GM12878 (cell line): ENCODE measurements around the gene AP3S2.

Experiments used
- ATF2 ChIP-seq: IDR thresholded peaks from 2 replicates; pipeline ENCODE4 v1.6.1; 2012; ENCODE audit warnings: low read length, inconsistent platforms
- CTCF ChIP-seq, 3 experiments: IDR thresholded peaks in 2 of 3; conservative IDR thresholded peaks in 1 of 3; 2 replicates each; pipeline ENCODE4 v1.5.1; 2011; ENCODE audit warnings: low read depth in 3 of 3, low read length in 3 of 3, mild to moderate bottlenecking in 3 of 3, control low read depth in 2 of 3, moderate library complexity in 2 of 3, inconsistent platforms in 1 of 3, mixed read lengths in 1 of 3; ENCODE audit not compliant: control insufficient read depth in 2 of 3, insufficient read depth in 1 of 3; ENCODE audit errors: extremely low read depth in 1 of 3

- TF ChIP-seq CTCF (IDR thresholded peaks at IDR 0.05 in 2 of 3, conservative IDR thresholded peaks at IDR 0.05 in 1 of 3; ENCODE audit: control insufficient read depth in 2 of 3, extremely low read depth in 1 of 3, insufficient read depth in 1 of 3, low read depth in 3 of 3, low read length in 3 of 3) (no peak), ATF2 (no peak)
These were observed 56.0 kb downstream of the AP3S2 start for GRCh38 chr15:89837830-89838178.
